Endothelial cell (in vitro differentiated cells): ENCODE data around the gene KCTD19. TPM values are rescaled to one million over a fixed set of nuclear protein-coding genes. Genes with fewer than 3 reads are reported as not detected.

Experiments
- DNase-seq: peaks from one replicate; pipeline ENCODE4 v3.0.0; 2021; ENCODE audit warnings: low spot score
- H3K27ac Mint-ChIP-seq: one replicate; pipeline ENCODE4 v1.8.0; 2021; ENCODE audit warnings: mixed read lengths, inconsistent platforms; ENCODE audit not compliant: unreplicated experiment
- H3K27me3 Mint-ChIP-seq: one replicate; pipeline ENCODE4 v1.8.0; 2021; ENCODE audit warnings: mild to moderate bottlenecking, moderate library complexity, mixed read lengths, inconsistent platforms; ENCODE audit not compliant: unreplicated experiment
- H3K36me3 Mint-ChIP-seq: one replicate; pipeline ENCODE4 v1.8.0; 2021; ENCODE audit warnings: mild to moderate bottlenecking, low read depth, mixed read lengths, inconsistent platforms; ENCODE audit not compliant: unreplicated experiment
- H3K4me1 Mint-ChIP-seq: one replicate; pipeline ENCODE4 v1.8.0; 2021; ENCODE audit warnings: mild to moderate bottlenecking, mixed read lengths, inconsistent platforms; ENCODE audit not compliant: unreplicated experiment
- H3K4me3 Mint-ChIP-seq: one replicate; pipeline ENCODE4 v1.8.0; 2021; ENCODE audit warnings: mild to moderate bottlenecking, mixed read lengths, inconsistent platforms; ENCODE audit not compliant: unreplicated experiment
- H3K9me3 Mint-ChIP-seq: one replicate; pipeline ENCODE4 v1.8.0; 2021; ENCODE audit warnings: mixed read lengths, inconsistent platforms; ENCODE audit not compliant: unreplicated experiment
- CTCF ChIP-seq: fragments of 200-600 bp; sonication (generic); IDR thresholded peaks from one replicate; pipeline ENCODE4 v1.5.0; 2021; ENCODE audit warnings: antibody characterized with exemption; ENCODE audit not compliant: unreplicated experiment
- total RNA-seq: library from RNA; stranded (reverse); fragmentation: NEBNext Ultra II Directional; extraction: Animal tissue kit (Norgen Biotek cat#: 25700); gene quantifications from one replicate; pipeline ENCODE4 v1.2.1, GENCODE V29; 2021; ENCODE audit not compliant: unreplicated experiment

Gene KCTD19
- total RNA-seq, 1 donor from 2014 or later = 2.0 TPM

GRCh38 chr16:67339453-67339852, 12.9 kb upstream of the KCTD19 start:
- H3K4me1 Mint-ChIP-seq = no peaks in the 10 kb centered on the region
- no peak for DNase-seq
- H3K27ac Mint-ChIP-seq = no peak overlapping the region
- H3K27me3 Mint-ChIP-seq = no peaks in the 10 kb centered on the region
- H3K9me3 Mint-ChIP-seq = no peaks in the 10 kb centered on the region
- H3K36me3 Mint-ChIP-seq = peaks cover 2% of the 10 kb centered on the region
- no peak overlapping the region for H3K4me3 Mint-ChIP-seq
- no peak for TF ChIP-seq CTCF

GRCh38 chr16:67336648-67337047, 10.1 kb upstream of the KCTD19 start:
- Mint-ChIP-seq H3K36me3 (peaks cover 2% of the 10 kb centered on the region), H3K4me3 (no peak overlapping the region), H3K9me3 (no peaks in the 10 kb centered on the region), H3K27me3 (no peaks in the 10 kb centered on the region), H3K4me1 (no peaks in the 10 kb centered on the region), H3K27ac (no peak overlapping the region)
- TF ChIP-seq CTCF = no peak
- no peak for DNase-seq

- Mint-ChIP-seq H3K4me3 (no peak overlapping the region), H3K27ac (no peak overlapping the region)
Measured at GRCh38 chr16:67336116-67336515, 9.6 kb upstream of the KCTD19 start.

GRCh38 chr16:67333315-67333714, 6.8 kb upstream of the KCTD19 start:
- Mint-ChIP-seq H3K9me3 (no peaks in the 10 kb centered on the region), H3K36me3 (peaks cover 2% of the 10 kb centered on the region), H3K4me1 (no peaks in the 10 kb centered on the region), H3K27ac (no peak overlapping the region), H3K27me3 (no peaks in the 10 kb centered on the region), H3K4me3 (no peak overlapping the region)
- TF ChIP-seq CTCF = no peak
- DNase-seq = no peak

More at GRCh38 chr16:67336116-67336515, 9.6 kb upstream of the KCTD19 start:
- no peak for DNase-seq
- Mint-ChIP-seq H3K36me3 (peaks cover 2% of the 10 kb centered on the region), H3K27me3 (no peaks in the 10 kb centered on the region), H3K4me1 (no peaks in the 10 kb centered on the region), H3K9me3 (no peaks in the 10 kb centered on the region)
- TF ChIP-seq CTCF = no peak

GRCh38 chr16:67329901-67330300, 3.4 kb upstream of the KCTD19 start:
- no peak for TF ChIP-seq CTCF
- H3K4me1 Mint-ChIP-seq = peaks cover 4% of the 10 kb centered on the region
- H3K27me3 Mint-ChIP-seq = peaks cover 6% of the 10 kb centered on the region
- H3K36me3 Mint-ChIP-seq = no peaks in the 10 kb centered on the region
- no peak overlapping the region for H3K27ac Mint-ChIP-seq
- no peak overlapping the region for H3K4me3 Mint-ChIP-seq
- no peak for DNase-seq
- H3K9me3 Mint-ChIP-seq = no peaks in the 10 kb centered on the region
